Astrocyte of the spinal cord (primary cell): Measurements from ENCODE around the gene ZNF224.

Experiments
- DNase-seq: peaks from one replicate; pipeline ENCODE4 v3.0.0; 2011; ENCODE audit warnings: low read depth, low spot score
- H3K4me3 ChIP-seq: 2 replicates; pipeline ENCODE4 v1.5.1; 2011; ENCODE audit warnings: low read depth, mild to moderate bottlenecking, low read length, moderate library complexity
- in situ Hi-C: cut with HindIII; loops from 2 replicates; pipeline ENCODE4 v1.10.0; 2017; ENCODE audit warnings: low sequenced_read_pairs
- TF ChIP-seq, protein P1 (sequence below): IDR thresholded peaks from 2 replicates; pipeline ENCODE4 v1.5.1; 2012; ENCODE audit warnings: low read depth, mild to moderate bottlenecking, low read length, inconsistent platforms

Gene ZNF224

DNA sequence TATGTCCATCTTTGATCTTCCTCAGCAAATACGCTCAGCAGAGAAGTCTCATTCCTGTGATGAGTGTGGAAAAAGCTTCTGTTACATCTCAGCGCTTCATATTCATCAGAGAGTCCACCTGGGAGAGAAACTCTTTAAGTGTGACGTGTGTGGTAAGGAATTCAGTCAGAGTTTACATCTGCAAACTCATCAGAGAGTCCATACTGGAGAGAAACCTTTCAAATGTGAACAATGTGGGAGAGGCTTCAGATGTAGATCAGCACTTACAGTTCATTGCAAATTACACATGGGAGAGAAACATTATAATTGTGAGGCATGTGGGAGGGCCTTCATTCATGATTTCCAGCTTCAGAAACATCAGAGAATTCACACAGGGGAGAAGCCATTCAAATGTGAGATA lies 27.9 kb upstream of the ZNF224 start:
- in situ Hi-C loops = no loop called here
- DNase-seq = no peak
- TF ChIP-seq, protein P1, sequence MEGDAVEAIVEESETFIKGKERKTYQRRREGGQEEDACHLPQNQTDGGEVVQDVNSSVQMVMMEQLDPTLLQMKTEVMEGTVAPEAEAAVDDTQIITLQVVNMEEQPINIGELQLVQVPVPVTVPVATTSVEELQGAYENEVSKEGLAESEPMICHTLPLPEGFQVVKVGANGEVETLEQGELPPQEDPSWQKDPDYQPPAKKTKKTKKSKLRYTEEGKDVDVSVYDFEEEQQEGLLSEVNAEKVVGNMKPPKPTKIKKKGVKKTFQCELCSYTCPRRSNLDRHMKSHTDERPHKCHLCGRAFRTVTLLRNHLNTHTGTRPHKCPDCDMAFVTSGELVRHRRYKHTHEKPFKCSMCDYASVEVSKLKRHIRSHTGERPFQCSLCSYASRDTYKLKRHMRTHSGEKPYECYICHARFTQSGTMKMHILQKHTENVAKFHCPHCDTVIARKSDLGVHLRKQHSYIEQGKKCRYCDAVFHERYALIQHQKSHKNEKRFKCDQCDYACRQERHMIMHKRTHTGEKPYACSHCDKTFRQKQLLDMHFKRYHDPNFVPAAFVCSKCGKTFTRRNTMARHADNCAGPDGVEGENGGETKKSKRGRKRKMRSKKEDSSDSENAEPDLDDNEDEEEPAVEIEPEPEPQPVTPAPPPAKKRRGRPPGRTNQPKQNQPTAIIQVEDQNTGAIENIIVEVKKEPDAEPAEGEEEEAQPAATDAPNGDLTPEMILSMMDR = no peak
- H3K4me3 ChIP-seq = no peak overlapping the region

DNA sequence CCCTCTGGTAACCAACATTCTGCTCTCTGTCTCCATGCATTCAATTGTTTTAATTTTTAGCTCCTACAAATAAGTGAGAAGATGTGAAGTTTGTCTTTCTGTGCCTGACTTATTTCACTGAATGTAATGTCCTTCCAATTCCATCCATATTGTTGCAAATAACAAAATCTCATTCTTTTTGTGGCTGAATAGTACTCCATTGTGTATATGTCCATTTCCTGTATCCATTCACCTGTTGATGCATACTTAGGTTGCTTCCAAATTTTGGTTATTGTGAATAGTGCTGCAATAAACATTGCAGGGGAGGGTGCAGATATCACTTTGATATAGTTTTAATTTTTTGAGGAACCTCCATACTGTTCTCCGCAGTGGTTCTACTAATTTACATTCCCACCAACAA lies 24.7 kb upstream of the ZNF224 start:
- no peak overlapping the region for H3K4me3 ChIP-seq
- in situ Hi-C loops = no loop called here
- TF ChIP-seq, protein P1 = no peak
- DNase-seq = no peak

- DNase-seq = peak; percentile 91
- TF ChIP-seq, protein P1 = no peak
- peak within 1 kb of the TSS; percentile 92 for H3K4me3 ChIP-seq
- in situ Hi-C loops = no loop called here
Measured at GRCh38 chr19:44071824-44072542, 22.2 kb upstream of the ZNF224 start, which contains the start of gene ZNF284. TSS of gene ZNF284 (plus strand) at chr19:44072159. CDS start at chr19:44076390, 4,231 bp downstream.

GRCh38 chr19:44072543-44073401 lies 21.4 kb upstream of the ZNF224 start:
- no peak for DNase-seq
- TF ChIP-seq, protein P1 = no peak
- in situ Hi-C loops = no loop called here
- H3K4me3 ChIP-seq = peak overlapping the region; percentile 92

GRCh38 chr19:44076325-44076724 lies 17.8 kb upstream of the ZNF224 start:
- TF ChIP-seq, protein P1 = no peak
- in situ Hi-C loops = no loop called here
- H3K4me3 ChIP-seq = no peak overlapping the region
- no peak for DNase-seq

- in situ Hi-C loops = no loop called here
- no peak for DNase-seq
- TF ChIP-seq, protein P1 = no peak
- H3K4me3 ChIP-seq = no peak overlapping the region
Measured at GRCh38 chr19:44092108-44092507, 2.1 kb upstream of the ZNF224 start.
